ENCODE data around the gene MRPL38.
"Not testable (repeated sequence)": the region's sequence is repeated elsewhere in the genome, so short reads cannot be mapped to it uniquely, and the experiment has no call there.

The MRPL38 gene

DNA sequence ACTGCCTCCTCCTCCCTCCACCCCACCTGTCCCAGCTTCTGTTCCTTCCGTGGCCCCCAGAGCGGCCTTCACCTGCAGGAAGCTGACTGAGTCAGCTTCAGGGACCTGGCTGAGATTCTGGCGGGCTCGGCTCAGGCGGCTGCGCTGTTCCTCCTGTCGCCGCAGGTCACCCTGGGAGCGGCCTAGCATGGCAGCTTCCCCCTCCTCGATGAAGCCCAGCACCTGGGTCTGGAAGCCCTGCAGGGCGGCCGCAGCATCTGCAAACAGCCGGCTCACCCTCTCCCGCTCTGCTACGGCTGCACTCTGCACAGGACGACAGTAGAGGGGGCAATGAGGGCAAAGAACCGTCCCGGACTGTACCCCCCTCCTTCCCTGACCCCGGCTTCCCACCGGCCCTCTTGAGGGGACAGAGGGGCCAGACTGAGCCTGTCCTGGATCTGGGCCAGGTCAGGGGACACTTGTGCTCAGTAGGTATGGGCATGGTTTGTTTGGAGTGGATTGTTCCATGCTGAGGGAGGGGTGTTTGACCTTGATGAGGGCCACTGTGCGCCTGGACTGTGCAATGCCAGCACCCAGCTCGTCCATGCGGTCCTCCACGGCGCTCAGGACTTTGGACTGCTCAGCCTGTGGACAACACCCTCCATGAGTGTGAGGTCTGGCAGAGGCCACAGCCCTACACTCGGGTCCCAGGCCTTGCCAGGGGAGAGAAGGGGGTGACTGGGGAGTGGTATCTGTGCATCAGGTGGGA is 28.3 kb downstream of the MRPL38 start:
- peak; percentile 84 for DNase-seq (ENCODE audit: low spot score)

DNA sequence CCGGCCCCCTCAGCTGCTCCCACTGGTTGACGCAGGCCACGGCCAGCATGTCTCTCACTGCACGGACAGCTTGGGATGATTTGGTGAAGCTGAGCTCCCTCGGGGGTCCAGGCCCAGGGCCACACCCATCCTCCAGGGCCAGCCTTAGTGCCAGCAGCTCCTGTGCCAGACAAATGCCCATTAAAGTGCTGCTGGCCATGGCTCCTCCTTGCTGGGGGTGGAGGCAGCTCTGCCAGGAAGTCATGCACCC is 28.8 kb downstream of the MRPL38 start:
- no peak for DNase-seq (ENCODE audit: low spot score)

- DNase-seq (ENCODE audit: low spot score): no peak
Measured at GRCh38 chr17:75875182-75875939, 29.3 kb downstream of the MRPL38 start.

DNA sequence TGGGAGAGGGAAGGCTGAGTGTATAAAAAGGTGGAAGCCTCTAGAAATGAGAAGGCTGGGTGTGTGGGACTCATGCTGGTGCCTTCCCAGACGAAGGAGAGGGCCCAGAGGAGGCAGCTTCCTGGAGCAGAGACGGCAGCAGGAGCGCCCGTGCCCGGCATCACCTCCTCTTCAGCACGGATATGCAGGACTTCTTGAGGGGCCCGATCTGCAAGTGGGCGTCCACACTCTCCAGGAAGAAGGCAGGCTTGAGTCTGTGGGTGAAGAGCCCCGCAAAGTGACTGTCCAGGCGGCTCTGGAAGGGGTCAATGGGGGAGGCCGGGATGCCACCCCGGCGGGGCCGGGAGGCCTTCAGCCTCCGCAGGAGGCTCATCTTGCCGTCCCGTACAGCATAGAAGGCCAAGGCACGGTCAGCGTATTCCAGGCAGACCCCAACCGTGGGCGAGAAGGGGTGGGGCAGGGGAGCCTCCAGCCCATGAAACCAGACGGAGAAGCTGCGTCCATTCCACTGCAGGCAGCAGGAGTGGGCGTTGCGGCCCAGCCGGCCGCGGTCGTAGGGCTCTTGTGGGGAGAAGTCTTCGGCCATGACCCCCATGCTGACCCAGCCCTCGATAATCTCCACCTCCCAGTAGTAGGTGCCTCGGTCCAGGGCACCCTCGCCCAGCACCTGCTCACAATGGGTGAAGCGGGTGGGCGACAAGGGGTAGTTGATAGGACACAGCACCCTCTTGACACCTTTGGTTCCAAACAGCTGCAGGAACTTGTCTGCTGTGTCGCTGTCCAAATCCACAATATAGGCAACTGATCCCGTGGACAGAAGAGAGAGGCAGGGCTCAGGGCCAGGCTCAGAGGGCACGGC is 30.1 kb downstream of the MRPL38 start:
- no peak for DNase-seq (ENCODE audit: low spot score)

- no peak for DNase-seq (ENCODE audit: low spot score)
Measured at GRCh38 chr17:75873587-75874322, 30.9 kb downstream of the MRPL38 start.

DNA sequence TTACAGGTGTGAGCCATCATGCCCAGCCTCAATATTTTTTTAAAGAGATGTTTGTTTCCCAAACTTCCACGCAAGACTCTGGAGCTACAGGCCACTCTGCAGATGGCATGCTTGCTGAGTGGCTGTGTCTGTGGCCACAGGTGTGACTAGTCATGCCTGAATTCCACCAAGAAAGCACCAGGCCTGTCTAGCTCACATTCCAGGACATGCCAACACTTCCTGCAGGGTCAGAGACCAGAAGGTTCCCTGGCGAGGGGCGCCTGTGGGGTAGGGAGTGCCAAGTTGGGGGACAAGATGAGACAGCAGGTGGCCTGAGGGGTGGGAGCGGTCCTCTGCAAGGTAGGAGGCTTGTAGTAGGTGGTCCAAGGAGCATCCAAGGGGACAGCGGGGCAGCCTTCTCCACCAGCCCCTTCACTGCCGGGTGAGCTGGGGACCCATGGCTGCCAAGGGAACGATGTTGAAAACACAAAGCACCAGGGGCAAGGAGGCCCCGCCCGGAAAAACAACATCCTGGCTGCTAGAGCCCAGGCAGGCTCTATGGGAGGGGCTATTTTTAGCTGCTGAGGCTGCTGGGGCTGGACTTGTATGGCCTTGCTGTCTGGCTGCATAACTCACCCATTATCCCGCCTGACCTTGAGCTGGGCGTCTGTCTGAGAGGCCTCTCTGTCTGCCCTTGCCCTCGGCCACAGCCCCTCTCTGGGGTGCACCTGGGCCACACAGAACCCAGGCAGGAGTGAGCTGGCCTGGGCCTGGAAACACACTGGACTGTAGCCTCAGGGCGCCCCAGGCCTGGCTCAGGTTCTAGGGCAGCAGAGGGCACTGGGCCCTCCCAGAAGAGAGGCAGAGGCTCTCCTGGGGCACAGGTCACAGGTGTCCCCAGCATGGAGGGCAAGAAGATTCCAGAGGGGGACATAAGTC is 32.0 kb downstream of the MRPL38 start:
- DNase-seq (ENCODE audit: low spot score): peak; percentile 75

DNA sequence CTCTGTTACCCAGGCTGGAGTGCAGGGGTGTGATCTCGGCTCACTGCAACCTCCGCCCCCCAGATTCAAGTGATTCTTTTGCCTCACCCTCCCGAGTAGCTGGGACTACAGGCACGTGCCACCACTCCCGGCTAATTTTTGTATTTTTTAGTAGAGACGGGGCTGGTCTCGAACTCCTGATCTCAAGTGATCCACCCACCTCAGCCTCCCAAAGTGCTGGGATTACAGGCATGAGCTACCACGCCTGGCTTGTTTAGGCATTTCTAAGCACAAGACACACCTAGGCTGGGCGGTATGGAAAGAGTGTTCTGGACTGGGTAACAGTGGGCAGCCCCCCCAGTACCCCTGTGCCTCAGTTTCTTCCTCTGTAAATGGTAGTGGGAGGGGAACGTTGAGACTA is 34.5 kb downstream of the MRPL38 start:
- not testable (repeated sequence) for DNase-seq (ENCODE audit: low spot score)

DNA sequence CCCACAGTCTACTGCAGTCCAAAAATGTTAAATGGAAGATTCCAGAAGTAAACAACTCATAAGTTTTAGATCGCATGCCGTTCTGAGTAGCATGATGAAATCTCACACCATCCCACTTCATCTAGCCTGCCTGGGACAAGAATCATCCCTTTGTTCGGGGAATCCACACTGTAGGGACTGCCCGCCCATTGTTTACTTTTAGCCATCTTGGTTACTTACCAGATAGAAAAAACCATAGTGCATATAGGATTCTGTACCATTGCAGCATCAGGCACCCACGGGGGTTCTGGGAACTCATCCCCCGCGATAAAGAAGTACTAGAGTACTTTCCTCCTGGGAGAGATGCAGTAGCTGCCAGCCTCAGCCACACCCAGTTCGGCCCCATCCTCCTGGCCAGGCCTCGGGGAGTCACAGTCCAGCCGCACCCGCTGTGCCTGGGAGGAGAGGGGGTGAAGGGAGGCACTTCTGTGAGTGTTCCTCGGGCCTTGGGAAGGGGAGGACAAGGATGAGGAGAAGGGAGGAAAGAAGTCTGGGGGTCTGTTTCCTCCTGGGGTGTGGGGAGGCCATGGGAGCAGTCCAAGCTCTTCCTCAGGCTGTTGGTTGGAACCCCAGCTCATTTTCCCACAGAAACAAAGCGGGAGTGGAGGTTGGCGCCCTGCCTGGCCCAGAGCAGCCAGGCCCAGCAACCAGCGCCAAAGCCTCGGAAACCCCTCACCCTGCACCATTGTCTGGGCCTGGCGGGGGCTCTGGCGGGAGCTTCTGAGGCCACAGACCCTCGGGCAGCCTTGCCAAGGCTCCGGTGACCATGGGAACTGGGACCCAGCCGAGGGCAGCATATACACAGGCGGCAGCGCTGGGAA is 35.2 kb downstream of the MRPL38 start:
- peak; percentile 68 for DNase-seq (ENCODE audit: low spot score)

DNA sequence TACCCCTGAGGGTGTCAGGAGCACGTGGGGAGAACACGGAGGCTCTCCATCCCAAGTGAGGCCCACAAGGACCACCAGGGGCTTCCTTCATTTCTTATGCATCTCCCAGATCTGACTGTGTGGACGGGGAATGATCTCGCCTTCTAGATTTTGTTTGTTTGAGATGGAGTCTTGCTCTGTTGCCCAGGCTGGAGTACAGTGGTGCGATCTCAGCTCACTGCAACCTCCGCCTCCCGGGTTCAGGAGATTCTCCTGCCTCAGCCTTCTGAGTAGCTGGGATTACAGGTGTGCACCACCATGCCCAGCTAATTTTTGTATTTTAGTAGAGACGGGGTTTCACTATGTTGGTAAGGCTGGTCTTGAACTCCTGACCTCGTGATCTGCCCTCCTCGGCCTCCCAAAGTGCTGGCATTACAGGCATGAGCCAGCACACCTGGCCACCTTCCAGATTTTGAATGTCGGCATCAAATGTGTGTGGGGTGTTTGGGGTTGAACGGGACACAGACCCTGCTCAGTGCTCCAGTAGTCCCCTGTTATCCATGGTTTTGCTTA is 35.9 kb downstream of the MRPL38 start:
- not testable (repeated sequence) for DNase-seq (ENCODE audit: low spot score)

- not testable (repeated sequence) for DNase-seq (ENCODE audit: low spot score)
Measured at GRCh38 chr17:75865404-75866188, 39.1 kb downstream of the MRPL38 start.

DNA sequence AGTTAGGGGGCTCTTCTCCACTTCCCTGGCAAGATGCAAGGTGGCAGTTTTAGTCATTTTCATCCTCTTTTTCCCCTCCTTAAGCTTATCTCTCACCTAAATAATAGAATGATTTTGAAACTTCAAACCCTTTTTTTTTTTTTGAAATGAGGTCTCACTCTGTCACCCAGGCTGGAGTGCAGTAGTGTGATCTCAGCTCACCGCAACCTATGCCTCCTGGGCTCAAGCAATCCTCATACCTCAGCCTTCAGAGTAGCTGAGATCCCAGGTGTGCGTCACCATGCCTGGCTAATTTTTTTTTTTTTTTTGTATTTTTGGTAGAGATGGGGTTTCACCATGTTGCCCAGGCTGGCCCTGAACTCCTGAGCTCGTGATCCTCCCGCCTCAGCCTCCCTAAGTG is 39.8 kb downstream of the MRPL38 start:
- DNase-seq (ENCODE audit: low spot score): not testable (repeated sequence)

- no peak for DNase-seq (ENCODE audit: low spot score)
Measured at GRCh38 chr17:75864448-75864871, 40.2 kb downstream of the MRPL38 start.

DNA sequence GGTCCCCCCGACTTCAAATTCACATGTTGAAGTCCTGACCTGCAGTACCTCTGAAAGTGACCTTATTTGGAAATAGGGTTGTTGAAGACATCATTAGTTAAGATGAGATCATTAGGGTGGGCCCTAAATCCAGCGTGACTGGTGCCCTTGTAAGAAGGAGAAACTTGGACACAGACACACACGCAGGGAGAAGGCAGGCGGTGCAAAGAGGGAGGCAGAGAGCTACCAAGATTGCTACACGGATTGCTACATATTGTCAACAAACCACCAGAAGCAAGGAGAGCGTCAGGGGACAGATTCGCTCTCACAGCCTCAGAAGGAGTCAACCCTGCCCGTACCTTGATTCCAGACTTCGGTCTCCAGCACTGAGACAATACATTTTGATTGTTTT is 42.8 kb downstream of the MRPL38 start:
- no peak for DNase-seq (ENCODE audit: low spot score)

GRCh38 chr17:75859358-75859757 is 45.3 kb downstream of the MRPL38 start:
- DNase-seq (ENCODE audit: low spot score): not testable (repeated sequence)

DNA sequence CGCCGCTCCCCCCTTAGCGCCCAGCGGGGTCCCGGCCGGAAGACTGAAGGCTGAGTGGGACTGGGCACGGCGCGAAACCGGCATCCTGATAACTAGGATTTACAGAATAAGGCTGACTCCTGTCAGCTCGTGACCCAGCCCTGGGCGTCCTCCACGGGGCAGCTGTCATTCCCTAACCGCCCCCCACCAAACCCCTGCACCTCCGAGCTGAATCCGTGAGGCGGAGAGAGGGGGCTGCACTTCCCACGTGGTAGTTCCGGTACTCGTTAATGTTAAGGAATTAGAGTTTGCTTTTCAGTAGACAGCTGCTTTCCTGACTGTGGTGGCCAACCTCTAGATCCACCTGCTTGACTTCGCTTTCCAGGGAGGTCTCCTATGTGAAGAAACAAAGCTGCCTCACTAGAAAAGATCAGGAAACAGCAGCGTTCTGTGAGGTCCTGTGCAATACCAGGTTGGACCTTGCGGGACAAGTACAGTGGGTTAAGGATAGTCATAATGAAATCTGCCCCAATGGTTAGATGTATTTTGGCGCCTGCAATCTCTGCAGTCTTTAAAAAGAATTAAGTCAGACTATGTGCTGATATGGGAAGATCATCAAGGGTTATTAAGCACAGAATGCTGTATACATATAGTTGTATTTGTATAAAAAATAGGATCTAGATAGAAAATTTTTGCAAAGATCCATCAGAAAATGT is 48.5 kb downstream of the MRPL38 start:
- DNase-seq (ENCODE audit: low spot score): peak; percentile 70

DNA sequence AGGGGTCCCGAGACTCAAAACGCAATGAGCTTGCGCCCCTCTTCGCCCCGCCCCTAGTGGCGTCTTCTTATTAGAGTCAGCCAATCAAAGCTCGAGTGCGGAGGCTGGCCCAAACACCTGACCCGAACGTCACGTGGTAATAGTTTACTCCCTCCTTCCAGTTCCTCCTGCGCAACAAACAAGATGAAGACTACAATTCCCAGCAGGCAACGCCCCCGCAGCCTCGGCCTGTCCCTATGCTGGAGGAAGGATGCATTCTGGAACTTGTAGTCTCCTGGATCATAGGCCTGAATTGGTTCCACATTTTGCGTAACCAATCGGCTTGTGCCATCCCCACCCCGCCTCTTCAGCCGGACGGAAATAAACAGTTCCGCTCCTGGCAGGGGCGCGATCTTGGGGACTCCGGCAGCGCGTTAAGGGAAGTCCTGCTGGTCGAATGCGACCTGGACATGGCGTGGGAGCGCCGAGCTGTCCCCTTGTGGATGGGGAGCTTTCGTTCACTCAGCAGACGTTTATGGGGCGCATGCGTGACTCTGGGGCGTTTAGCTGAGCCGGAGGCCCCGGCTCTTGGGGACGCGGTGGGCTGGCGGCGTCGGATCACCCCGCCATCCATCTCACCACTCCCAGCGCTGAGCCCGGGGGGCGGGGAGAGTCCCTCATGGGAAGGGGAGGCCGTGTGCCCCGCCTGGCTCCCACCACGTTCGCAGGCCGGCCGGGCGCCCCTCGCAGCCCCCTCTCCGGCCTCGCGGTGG is 49.2 kb downstream of the MRPL38 start, which contains the start of gene WBP2:
Gene WBP2 (minus strand): TSS at position 26 of the 752 bp plus-strand sequence. CDS start 38 bp downstream, outside the sequence.
- DNase-seq (ENCODE audit: low spot score): peak; percentile 99

DNA sequence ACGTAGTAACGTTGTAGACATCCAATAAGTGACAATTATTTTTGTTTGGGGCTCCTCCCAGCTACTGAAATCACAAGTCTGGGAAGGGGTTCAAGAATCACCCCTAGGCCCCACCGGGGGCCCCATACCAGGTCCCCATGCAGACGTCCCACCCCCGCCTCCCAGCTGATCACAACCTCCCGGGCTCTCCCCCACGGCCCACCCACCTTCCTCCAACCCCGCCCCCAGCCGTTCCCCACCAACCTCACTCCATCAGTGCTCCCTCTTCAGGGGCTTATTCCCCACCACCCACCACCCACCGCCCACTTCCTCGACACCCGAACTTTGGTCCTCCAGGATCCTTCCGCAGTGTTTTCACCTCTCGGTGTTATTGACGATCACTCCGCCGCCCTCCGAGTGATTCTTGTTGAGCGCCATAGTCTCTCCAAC is 49.8 kb downstream of the MRPL38 start:
- DNase-seq (ENCODE audit: low spot score): peak; percentile 76

Data from HuH-7 (cell line).